Neural progenitor cell (in vitro differentiated cells): ENCODE data around the gene ACP3.

Experiments used
- EZH2 ChIP-seq: fragments of 200-600 bp; sonication (generic); IDR thresholded peaks from 2 replicates; pipeline ENCODE4 v1.6.1; 2017; ENCODE audit warnings: antibody characterized with exemption, mild to moderate bottlenecking, moderate library complexity
- TF ChIP-seq, protein P1 (sequence below): fragments of 200-600 bp; sonication (generic); IDR thresholded peaks from 2 replicates; pipeline ENCODE4 v1.5.1; 2017; ENCODE audit warnings: antibody characterized with exemption, mild to moderate bottlenecking

DNA sequence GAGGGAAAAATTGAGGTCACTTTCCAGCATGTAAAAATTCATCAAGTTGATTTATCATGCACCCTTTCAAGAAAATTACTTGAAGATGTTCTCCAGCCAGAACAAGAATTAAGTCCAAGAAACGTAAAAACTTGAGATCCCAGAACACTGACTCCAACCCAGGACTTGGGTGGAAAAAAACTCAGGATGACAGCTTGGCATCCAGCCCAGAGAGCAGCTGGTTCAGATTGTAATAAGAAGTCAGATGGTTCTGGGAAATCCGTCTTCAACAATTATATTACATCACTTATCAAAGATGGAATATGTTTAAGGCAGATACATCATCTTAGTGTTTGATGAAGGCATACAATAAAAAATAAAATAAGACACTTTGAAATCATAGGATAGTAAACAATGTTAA is 77.1 kb downstream of the ACP3 start:
- no peak for TF ChIP-seq EZH2
- TF ChIP-seq, protein P1, sequence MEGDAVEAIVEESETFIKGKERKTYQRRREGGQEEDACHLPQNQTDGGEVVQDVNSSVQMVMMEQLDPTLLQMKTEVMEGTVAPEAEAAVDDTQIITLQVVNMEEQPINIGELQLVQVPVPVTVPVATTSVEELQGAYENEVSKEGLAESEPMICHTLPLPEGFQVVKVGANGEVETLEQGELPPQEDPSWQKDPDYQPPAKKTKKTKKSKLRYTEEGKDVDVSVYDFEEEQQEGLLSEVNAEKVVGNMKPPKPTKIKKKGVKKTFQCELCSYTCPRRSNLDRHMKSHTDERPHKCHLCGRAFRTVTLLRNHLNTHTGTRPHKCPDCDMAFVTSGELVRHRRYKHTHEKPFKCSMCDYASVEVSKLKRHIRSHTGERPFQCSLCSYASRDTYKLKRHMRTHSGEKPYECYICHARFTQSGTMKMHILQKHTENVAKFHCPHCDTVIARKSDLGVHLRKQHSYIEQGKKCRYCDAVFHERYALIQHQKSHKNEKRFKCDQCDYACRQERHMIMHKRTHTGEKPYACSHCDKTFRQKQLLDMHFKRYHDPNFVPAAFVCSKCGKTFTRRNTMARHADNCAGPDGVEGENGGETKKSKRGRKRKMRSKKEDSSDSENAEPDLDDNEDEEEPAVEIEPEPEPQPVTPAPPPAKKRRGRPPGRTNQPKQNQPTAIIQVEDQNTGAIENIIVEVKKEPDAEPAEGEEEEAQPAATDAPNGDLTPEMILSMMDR, result no peak
